Activated CD4-positive, alpha-beta T cell treated with anti-CD3 and anti-CD28 coated beads, Interleukin-2, amount 50 U/mL, for 48 hours (primary cell): Measurements from ENCODE around the gene MLH1.

ENCODE experiments used
- DNase-seq, 2 experiments: peaks; one replicate each; pipeline ENCODE4 v3.0.0-alpha.2; 2020

The MLH1 gene

DNA sequence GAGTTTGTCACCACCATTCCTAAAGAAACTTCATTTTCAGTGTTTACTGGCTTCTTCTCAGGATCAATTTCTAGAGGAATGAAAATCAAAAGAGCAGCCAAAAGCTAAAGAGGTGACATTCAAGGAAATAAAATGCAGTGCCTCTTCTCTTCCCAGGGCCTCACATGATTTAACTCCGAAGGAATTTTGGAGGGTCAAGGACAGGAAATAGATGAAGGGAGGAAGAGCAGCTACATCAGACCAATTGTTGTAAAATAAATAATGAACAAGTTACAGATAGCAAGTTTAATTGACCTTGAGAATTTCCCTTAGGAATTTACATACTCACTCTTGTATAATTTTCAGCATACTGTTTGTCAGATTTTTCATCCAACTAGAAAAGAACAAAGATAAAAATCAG lies 103.0 kb downstream of the MLH1 start:
- no peak for DNase-seq

DNA sequence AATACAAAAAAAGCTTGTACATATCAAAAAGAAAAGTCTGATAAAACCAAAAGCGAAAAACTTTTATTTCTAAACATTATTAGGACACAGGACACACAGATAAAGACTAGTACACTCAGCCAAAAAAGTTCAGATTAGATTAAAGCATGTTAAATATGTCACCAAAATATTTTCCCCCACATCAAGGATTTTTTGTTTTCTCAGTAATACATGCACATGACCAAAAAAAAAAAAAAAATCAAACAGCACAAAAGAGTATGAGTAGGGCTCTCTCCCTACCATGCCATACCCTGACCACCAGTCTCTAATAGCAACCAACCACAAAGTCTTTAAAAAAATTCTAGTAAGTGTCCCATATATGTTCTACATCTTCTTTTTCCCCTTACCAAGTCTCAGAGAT lies 103.7 kb downstream of the MLH1 start:
- DNase-seq = no peak

DNA sequence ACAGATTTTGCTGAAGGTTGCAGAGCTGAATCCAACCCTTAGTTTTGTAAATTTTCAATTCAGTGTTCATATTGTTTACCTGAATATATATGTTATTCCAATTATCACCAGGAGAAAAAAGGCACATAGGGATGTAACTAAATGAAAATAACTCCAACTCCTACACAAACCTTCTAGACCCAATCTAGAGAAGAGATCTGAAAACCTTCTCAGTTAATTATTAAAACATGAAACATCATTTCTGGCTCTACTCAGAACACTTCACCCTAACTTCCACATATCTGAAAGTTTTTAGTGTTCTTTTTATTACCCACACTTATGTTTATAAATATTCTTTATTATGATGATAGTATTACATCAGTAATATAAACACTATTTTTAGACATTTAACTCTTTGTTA lies 104.5 kb downstream of the MLH1 start:
- DNase-seq = no peak

DNA sequence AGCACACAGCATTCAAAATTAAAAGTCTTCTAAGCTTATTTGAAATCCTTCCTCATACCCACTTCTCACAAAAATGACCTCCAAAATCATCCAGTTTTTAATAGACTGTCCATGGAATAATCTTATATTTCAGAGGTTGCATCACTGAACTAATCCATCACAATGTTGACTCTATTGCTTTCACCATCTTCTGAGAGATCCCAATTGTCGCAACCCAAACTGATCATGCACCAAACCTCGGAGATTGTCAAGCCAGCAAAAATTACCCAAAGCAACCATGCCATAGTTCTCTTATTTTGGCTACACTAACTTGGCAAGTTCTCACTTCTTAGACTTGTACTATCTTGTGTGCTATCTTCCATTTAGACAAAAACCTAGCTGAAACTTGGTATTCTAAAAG lies 105.6 kb downstream of the MLH1 start:
- DNase-seq = no peak

DNA sequence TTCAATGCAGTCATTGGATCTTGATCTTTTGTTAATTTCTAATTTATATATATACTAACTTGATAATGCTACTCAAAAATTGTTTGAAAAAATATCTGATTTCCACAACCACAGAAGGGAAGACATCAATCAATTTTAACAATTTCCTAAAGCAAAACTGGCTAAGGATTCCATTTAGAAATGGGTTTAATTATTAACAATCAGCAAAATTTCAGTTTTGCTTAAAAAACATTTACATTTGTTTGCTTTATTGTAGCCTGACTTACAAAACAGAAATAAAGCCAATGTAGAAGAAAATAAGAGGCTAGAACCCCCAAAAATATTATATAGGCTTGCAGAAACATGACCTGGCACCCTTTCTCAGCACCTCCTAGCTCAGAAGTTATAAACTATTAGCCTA lies 106.2 kb downstream of the MLH1 start:
- DNase-seq = no peak

DNA sequence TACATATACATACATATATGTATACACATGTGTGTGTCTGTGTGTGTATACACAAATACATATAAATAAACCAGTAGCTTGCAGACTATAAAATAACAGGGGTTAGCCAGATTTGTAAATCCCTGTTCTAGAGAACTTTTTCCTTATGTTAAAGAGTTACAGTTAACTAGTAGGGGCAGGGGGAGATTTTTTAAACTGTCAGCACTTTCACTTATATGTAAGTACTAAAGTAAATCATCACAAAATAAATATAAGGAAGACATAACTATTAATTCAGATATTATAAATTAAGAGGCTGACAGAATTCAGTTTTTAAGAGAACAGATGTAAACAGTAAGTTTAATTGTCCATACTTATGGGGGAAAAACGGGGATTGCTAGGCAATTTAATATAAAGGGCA lies 107.1 kb downstream of the MLH1 start:
- DNase-seq = no peak
